Activated T-cell treated with anti-CD3 and anti-CD28 coated beads, Interleukin-2, amount 50 U/mL, for 4 hours (primary cell): ENCODE measurements around the gene RPS27L. TPM values are rescaled to one million over a fixed set of nuclear protein-coding genes. Genes with fewer than 3 reads are reported as not detected.

Experiments
- ATAC-seq, 2 donors: fragments of 200-7000 bp; cut with Tn5 transposase; one replicate each; pipeline ENCODE4 v1.10.0; 2021
- DNase-seq: peaks from one replicate; pipeline ENCODE4 v3.0.0-alpha.2; 2020
- H3K27me3 Mint-ChIP-seq: one replicate; pipeline ENCODE4 v1.8.0; 2021; ENCODE audit warnings: low read depth, mixed read lengths
- H3K36me3 Mint-ChIP-seq: one replicate; pipeline ENCODE4 v1.8.0; 2022; ENCODE audit warnings: mixed read lengths; ENCODE audit not compliant: insufficient read depth
- H3K4me1 Mint-ChIP-seq: one replicate; pipeline ENCODE4 v1.8.0; 2021; ENCODE audit warnings: low read depth, mixed read lengths
- H3K4me3 Mint-ChIP-seq: one replicate; pipeline ENCODE4 v1.8.0; 2021; ENCODE audit warnings: mild to moderate bottlenecking, moderate library complexity, mixed read lengths
- H3K9me3 Mint-ChIP-seq: one replicate; pipeline ENCODE4 v1.8.0; 2021; ENCODE audit warnings: mixed read lengths
- total RNA-seq, 3 donors: library from RNA; stranded (reverse); gene quantifications; one replicate each; pipeline ENCODE4 v1.2.1, GENCODE V29; 2021

Gene RPS27L
- total RNA-seq, 3 donors from 2014 or later = 82.0 to 114 (median 91.8) TPM

GRCh38 chr15:63172851-63173451 is 15.7 kb upstream of the RPS27L start:
- no peaks in the 10 kb centered on the region for H3K27me3 Mint-ChIP-seq
- no peaks in the 10 kb centered on the region for H3K36me3 Mint-ChIP-seq
- H3K4me1 Mint-ChIP-seq = peaks cover 9% of the 10 kb centered on the region
- DNase-seq = no peak
- H3K4me3 Mint-ChIP-seq = no peak overlapping the region
- no peak for ATAC-seq
- no peaks in the 10 kb centered on the region for H3K9me3 Mint-ChIP-seq

- H3K4me1 Mint-ChIP-seq = peaks cover 4% of the 10 kb centered on the region
- no peaks in the 10 kb centered on the region for H3K36me3 Mint-ChIP-seq
- ATAC-seq (no peak), DNase-seq (no peak)
- H3K27me3 Mint-ChIP-seq = no peaks in the 10 kb centered on the region
- H3K4me3 Mint-ChIP-seq = no peak overlapping the region
- H3K9me3 Mint-ChIP-seq = no peaks in the 10 kb centered on the region
These were observed 15.1 kb upstream of the RPS27L start for GRCh38 chr15:63172376-63172775.

GRCh38 chr15:63169788-63170187 is 12.5 kb upstream of the RPS27L start:
- ATAC-seq (no peak), DNase-seq (no peak)
- Mint-ChIP-seq H3K9me3 (no peaks in the 10 kb centered on the region), H3K4me1 (peaks cover 2% of the 10 kb centered on the region), H3K36me3 (no peaks in the 10 kb centered on the region), H3K4me3 (no peak overlapping the region), H3K27me3 (no peaks in the 10 kb centered on the region)

DNA sequence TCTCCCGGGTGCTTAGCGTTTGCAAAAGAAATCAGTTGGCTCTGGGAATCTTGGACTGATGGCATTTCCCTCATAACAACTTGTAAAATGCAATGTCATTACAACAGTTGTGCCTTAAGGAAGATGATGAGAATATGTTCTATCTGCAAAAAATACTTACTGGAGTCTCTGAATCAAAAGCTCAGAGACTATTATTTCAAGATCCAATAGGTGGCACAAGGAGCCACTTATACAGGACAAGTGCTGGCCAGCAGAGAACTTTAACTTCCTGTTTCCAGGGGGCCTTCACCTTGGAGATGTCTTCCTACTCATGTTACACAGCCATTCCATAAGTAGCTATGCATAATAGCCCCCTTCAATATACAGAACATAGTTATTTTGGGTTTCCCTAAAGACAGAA is 8.9 kb upstream of the RPS27L start:
- Mint-ChIP-seq H3K4me3 (no peak overlapping the region), H3K4me1 (peaks cover 2% of the 10 kb centered on the region), H3K9me3 (no peaks in the 10 kb centered on the region), H3K36me3 (no peaks in the 10 kb centered on the region), H3K27me3 (no peaks in the 10 kb centered on the region)
- no peak for DNase-seq
- no peak for ATAC-seq

DNA sequence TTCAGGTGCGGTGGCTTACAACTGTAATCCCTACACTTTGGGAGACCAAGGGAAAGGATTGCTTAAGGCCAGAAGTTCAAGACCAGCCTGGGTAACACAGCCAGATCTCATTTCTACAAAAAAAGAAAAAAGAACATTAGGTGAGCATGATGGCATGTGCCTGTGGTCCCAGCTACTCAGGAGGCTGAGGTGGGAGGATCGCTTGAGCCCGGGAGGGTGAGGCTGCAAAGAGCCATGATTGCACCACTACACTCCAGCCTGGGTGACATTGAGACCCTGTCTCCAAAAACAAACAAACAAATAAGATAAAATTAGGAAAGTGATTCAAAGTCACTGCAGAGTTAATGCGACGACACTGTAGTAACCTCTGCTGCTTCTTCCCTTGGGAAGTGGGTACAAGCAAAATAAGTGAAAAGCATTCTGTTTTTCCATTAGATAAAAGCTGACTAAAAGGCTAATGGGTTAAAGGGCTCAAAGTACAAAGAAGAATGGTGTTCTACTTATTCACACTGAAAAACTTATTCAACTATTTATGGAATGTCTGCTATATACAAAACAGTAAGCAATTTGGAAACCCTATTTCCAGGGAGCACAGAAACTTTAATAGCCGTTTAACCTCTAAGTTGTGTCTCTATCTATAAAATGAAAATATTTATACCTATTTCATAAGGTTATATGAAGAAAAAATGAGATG is 8.0 kb upstream of the RPS27L start:
- Mint-ChIP-seq H3K27me3 (no peaks in the 10 kb centered on the region), H3K4me1 (peaks cover 2% of the 10 kb centered on the region), H3K9me3 (no peaks in the 10 kb centered on the region), H3K4me3 (no peak overlapping the region), H3K36me3 (no peaks in the 10 kb centered on the region)
- no peak for ATAC-seq
- DNase-seq = no peak

GRCh38 chr15:63163217-63163616 is 5.9 kb upstream of the RPS27L start:
- Mint-ChIP-seq H3K4me3 (no peak overlapping the region), H3K27me3 (no peaks in the 10 kb centered on the region), H3K9me3 (no peaks in the 10 kb centered on the region), H3K36me3 (no peaks in the 10 kb centered on the region), H3K4me1 (peaks cover 2% of the 10 kb centered on the region)
- DNase-seq = no peak
- ATAC-seq = no peak

DNA sequence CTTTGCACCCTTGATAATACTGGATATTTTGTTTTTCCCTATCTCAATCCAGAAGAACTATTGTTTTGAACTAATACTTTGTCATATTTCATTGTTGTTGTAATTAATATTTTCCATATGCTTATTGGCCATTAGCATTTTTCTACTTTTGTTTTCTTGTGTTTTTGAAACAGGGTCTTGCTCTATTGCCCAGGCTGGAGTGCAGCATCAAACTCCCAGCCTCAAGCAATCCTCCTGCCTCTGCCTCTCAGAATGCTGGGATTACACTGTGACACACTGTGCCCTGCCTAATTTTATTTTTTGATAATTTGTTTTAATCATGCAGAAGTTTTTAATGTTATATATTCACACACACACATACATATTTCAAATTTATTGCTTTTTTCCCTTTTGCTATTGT is 3.4 kb upstream of the RPS27L start:
- Mint-ChIP-seq H3K4me1 (peaks cover 12% of the 10 kb centered on the region), H3K36me3 (peaks cover 1% of the 10 kb centered on the region), H3K4me3 (no peak overlapping the region)

DNA sequence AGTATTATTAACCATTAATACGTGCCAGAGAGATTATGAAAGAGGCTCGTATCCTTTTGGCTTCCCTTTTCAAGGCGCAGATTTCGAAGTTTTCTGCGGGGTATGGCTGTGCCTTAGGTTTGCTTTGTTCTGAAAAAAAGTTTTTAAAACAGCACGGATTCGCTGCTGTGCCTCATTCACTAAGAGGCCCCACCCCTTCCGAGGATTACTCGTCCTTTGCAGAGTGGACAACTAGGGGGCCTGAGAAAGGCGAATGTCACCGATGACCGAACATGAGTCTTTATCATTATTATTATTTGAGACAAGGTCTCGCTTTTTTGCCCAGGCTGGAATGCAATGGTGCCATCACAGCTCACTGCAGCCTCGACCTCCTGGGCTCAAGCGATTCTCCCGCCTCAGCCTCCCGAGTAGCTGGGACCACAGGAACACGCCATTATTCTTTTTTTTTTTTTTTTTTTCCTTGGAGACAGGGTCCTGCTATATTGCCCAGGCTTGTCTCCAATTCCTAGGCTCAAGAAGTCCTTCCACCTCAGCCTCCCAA is 684 bp upstream of the RPS27L start:
- Mint-ChIP-seq H3K9me3 (no peaks in the 10 kb centered on the region), H3K4me1 (peaks cover 24% of the 10 kb centered on the region), H3K36me3 (peaks cover 6% of the 10 kb centered on the region), H3K27me3 (no peaks in the 10 kb centered on the region), H3K4me3 (peak overlapping the region; percentile 99)
- ATAC-seq (peak; percentile 10 to 24), DNase-seq (no peak)

More for the DNA sequence above, 3.4 kb upstream of the RPS27L start:
- ATAC-seq (no peak), DNase-seq (no peak)
- H3K9me3 Mint-ChIP-seq = no peaks in the 10 kb centered on the region
- no peaks in the 10 kb centered on the region for H3K27me3 Mint-ChIP-seq

- Mint-ChIP-seq H3K27me3 (no peaks in the 10 kb centered on the region), H3K4me1 (peaks cover 24% of the 10 kb centered on the region), H3K36me3 (peaks cover 7% of the 10 kb centered on the region), H3K9me3 (no peaks in the 10 kb centered on the region), H3K4me3 (peak overlapping the region; percentile 99)
- ATAC-seq (no peak), DNase-seq (no peak)
These were observed 541 bp downstream of the RPS27L start for GRCh38 chr15:63156755-63157117.

GRCh38 chr15:63156086-63156710 is 1.1 kb downstream of the RPS27L start:
- no peaks in the 10 kb centered on the region for H3K9me3 Mint-ChIP-seq
- peaks cover 24% of the 10 kb centered on the region for H3K4me1 Mint-ChIP-seq
- no peak for ATAC-seq
- peak overlapping the region; percentile 99 for H3K4me3 Mint-ChIP-seq
- H3K27me3 Mint-ChIP-seq = no peaks in the 10 kb centered on the region
- peaks cover 11% of the 10 kb centered on the region for H3K36me3 Mint-ChIP-seq
- no peak for DNase-seq

DNA sequence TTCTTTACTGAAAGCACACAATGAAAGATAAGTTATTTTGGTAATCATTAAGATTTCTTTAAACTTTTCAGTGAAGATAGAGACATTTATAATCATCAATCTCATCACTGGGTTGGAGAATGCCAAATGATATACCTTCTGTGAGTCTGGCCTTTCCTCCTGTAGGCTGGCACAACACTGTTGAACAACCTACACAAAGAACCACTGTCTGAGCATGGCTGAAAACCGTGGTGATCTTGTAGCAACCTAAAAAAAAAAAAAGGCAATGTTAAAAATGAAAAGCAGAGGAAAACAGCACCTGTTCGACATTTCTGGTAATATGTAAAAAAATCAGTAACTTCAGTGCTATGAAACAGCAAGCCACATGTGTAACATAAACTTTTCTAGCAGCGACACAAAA is 1.8 kb downstream of the RPS27L start:
- Mint-ChIP-seq H3K9me3 (no peaks in the 10 kb centered on the region), H3K4me3 (peak overlapping the region; percentile 67), H3K36me3 (peaks cover 11% of the 10 kb centered on the region), H3K27me3 (no peaks in the 10 kb centered on the region), H3K4me1 (peaks cover 24% of the 10 kb centered on the region)
- no peak for DNase-seq
- no peak for ATAC-seq

- Mint-ChIP-seq H3K27me3 (no peaks in the 10 kb centered on the region), H3K4me1 (peaks cover 21% of the 10 kb centered on the region), H3K9me3 (no peaks in the 10 kb centered on the region), H3K4me3 (no peak overlapping the region), H3K36me3 (peaks cover 15% of the 10 kb centered on the region)
- no peak for DNase-seq
- no peak for ATAC-seq
These were observed 5.6 kb downstream of the RPS27L start for GRCh38 chr15:63151665-63152064.

GRCh38 chr15:63146684-63147083 is 10.6 kb downstream of the RPS27L start:
- DNase-seq (no peak), ATAC-seq (no peak)
- Mint-ChIP-seq H3K4me1 (no peaks in the 10 kb centered on the region), H3K27me3 (no peaks in the 10 kb centered on the region), H3K36me3 (peaks cover 17% of the 10 kb centered on the region), H3K9me3 (no peaks in the 10 kb centered on the region), H3K4me3 (no peak overlapping the region)

DNA sequence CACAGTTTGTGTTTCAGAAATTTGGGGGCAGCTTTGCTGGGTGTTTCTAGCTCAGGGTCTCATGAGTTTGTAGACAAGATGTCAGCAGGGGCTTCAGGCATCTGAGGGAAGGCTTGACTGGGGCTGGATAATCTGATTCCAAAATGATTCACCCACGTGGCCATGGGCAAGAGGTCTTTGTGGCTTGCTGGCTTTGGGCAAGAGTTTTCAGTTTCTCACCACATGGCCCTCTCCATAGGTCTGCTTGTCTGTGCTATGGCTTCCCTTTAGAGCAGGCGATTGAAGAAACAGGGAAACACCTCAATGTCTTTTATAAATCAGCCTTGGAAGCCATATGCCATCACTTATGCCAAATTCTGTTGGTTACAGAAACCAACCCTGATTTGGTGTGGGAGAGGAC is 11.9 kb downstream of the RPS27L start:
- H3K4me1 Mint-ChIP-seq = peaks cover 6% of the 10 kb centered on the region
- DNase-seq (no peak), ATAC-seq (no peak)
- peaks cover 19% of the 10 kb centered on the region for H3K36me3 Mint-ChIP-seq
- H3K4me3 Mint-ChIP-seq = no peak overlapping the region
- H3K27me3 Mint-ChIP-seq = no peaks in the 10 kb centered on the region
- no peaks in the 10 kb centered on the region for H3K9me3 Mint-ChIP-seq

DNA sequence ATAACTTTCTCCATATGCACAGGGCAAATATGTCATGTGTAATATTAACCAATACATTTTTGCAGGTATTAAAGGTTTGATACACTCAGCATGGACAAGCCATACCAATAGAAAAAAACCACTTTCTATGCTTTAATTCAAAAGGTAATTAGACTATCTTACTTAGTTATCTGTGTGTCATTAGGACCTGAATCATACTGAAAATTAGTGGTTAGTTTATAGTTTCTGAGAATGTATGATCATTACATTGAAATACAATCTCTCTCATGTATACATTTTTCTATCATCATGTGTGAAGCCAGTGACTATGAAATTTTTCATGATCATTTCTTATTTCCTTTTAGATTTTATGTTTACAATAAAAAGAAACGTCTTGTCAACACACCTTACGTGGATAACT is 16.3 kb downstream of the RPS27L start:
- Mint-ChIP-seq H3K27me3 (no peaks in the 10 kb centered on the region), H3K4me1 (peaks cover 10% of the 10 kb centered on the region), H3K9me3 (no peaks in the 10 kb centered on the region), H3K4me3 (no peak overlapping the region), H3K36me3 (peaks cover 16% of the 10 kb centered on the region)
- ATAC-seq (peak in 1 of 2 donors; percentile 10), DNase-seq (no peak)
